WTC11 (cell line): ENCODE data around the gene GNB5. TPM values are rescaled to one million over a fixed set of nuclear protein-coding genes. Genes with fewer than 3 reads are reported as not detected.

ENCODE experiments used
- ATAC-seq: fragments of 200-7000 bp; cut with Tn5 transposase; 2 replicates; pipeline ENCODE4 v1.10.0; 2021; ENCODE audit warnings: mild to moderate bottlenecking, moderate library complexity
- CTCF ChIA-PET: fragments of 300-600 bp; sonication (Branson Sonifier 250); formaldehyde crosslinking; loops from one replicate; lab custom pipeline; 2021; ENCODE audit warnings: antibody characterized with exemption; lab: Charles Lee
- POLR2A ChIA-PET: fragments of 350-600 bp; sonication (Branson Sonifier 250); formaldehyde crosslinking; loops from one replicate; lab custom pipeline; 2021; ENCODE audit warnings: antibody characterized with exemption; lab: Charles Lee
- DNase-seq: peaks from one replicate; pipeline ENCODE4 v3.0.0; 2021; ENCODE audit warnings: low spot score
- H3K27ac Mint-ChIP-seq: 2 replicates; pipeline ENCODE4 v1.8.0; 2021; ENCODE audit warnings: mixed read lengths
- H3K27me3 Mint-ChIP-seq: 2 replicates; pipeline ENCODE4 v1.8.0; 2021; ENCODE audit warnings: low read depth, mild to moderate bottlenecking, moderate library complexity, mixed read lengths
- H3K36me3 Mint-ChIP-seq: 2 replicates; pipeline ENCODE4 v1.8.0; 2021; ENCODE audit warnings: mixed read lengths
- H3K4me1 Mint-ChIP-seq: 2 replicates; pipeline ENCODE4 v1.8.0; 2022; ENCODE audit warnings: mixed read lengths
- H3K4me3 Mint-ChIP-seq: 2 replicates; pipeline ENCODE4 v1.8.0; 2021; ENCODE audit warnings: mild to moderate bottlenecking, moderate library complexity, mixed read lengths
- H3K9me3 Mint-ChIP-seq: 2 replicates; pipeline ENCODE4 v1.8.0; 2021; ENCODE audit warnings: mixed read lengths
- ATF1 ChIP-seq: sonication (generic); formaldehyde crosslinking; IDR thresholded peaks from 2 replicates; pipeline ENCODE4 v1.8.1; 2023; ENCODE audit warnings: mild to moderate bottlenecking, moderate library complexity, missing genetic modification reagents
- ATF6 ChIP-seq: sonication (generic); formaldehyde crosslinking; IDR thresholded peaks from 2 replicates; pipeline ENCODE4 v1.8.1; 2023; ENCODE audit warnings: mild to moderate bottlenecking, missing genetic modification reagents
- CDX4 ChIP-seq: fragments of 250-450 bp; sonication (Bioruptor Pico); IDR thresholded peaks from 2 replicates; pipeline ENCODE4 v1.9.0; 2021; ENCODE audit warnings: moderate library complexity, mild to moderate bottlenecking, inconsistent platforms, borderline replicate concordance
- E2F4 ChIP-seq: sonication (generic); formaldehyde crosslinking; IDR thresholded peaks from 2 replicates; pipeline ENCODE4 v1.8.1; 2022; ENCODE audit warnings: low read depth, mild to moderate bottlenecking, moderate library complexity, missing genetic modification reagents, borderline replicate concordance
- ETV6 ChIP-seq: sonication (generic); formaldehyde crosslinking; IDR thresholded peaks from 2 replicates; pipeline ENCODE4 v1.8.1; 2022; ENCODE audit warnings: mild to moderate bottlenecking, missing genetic modification reagents
- FOXP1 ChIP-seq: sonication (generic); formaldehyde crosslinking; IDR thresholded peaks from 2 replicates; pipeline ENCODE4 v1.8.0; 2022; ENCODE audit warnings: missing genetic modification reagents, mild to moderate bottlenecking, moderate library complexity, borderline replicate concordance
- IRF2 ChIP-seq: sonication (generic); formaldehyde crosslinking; IDR thresholded peaks from 2 replicates; pipeline ENCODE4 v1.8.0; 2022; ENCODE audit warnings: low read depth, missing genetic modification reagents, borderline replicate concordance
- JUN ChIP-seq: sonication (generic); formaldehyde crosslinking; IDR thresholded peaks from 2 replicates; pipeline ENCODE4 v1.8.0; 2023; ENCODE audit warnings: mild to moderate bottlenecking, missing genetic modification reagents
- NR3C1 ChIP-seq: sonication (generic); formaldehyde crosslinking; conservative IDR thresholded peaks from 2 replicates; pipeline ENCODE4 v1.8.1; 2023; ENCODE audit warnings: low read depth, mild to moderate bottlenecking, missing genetic modification reagents
- PREB ChIP-seq: sonication (generic); formaldehyde crosslinking; IDR thresholded peaks from 2 replicates; pipeline ENCODE4 v1.8.1; 2022; ENCODE audit warnings: mild to moderate bottlenecking, missing genetic modification reagents, moderate library complexity, borderline replicate concordance
- STAT6 ChIP-seq: sonication (generic); formaldehyde crosslinking; conservative IDR thresholded peaks from 2 replicates; pipeline ENCODE4 v1.8.1; 2023; ENCODE audit warnings: mild to moderate bottlenecking, low read depth, missing genetic modification reagents, moderate library complexity
- TP53 ChIP-seq: sonication (generic); formaldehyde crosslinking; IDR thresholded peaks from 2 replicates; pipeline ENCODE4 v1.8.1; 2023; ENCODE audit warnings: mild to moderate bottlenecking, missing genetic modification reagents
- total RNA-seq: library from RNA; stranded (reverse); gene quantifications from 3 replicates; pipeline ENCODE4 v1.2.3, GENCODE V29; 2021

The GNB5 gene
- total RNA-seq, 1 experiment from 2014 or later: 37.0 TPM

GRCh38 chr15:52120488-52120887 is 70.7 kb downstream of the GNB5 start (continued):
- no peak for TF ChIP-seq STAT6 (CRISPR knock-in tag)
- no peak for TF ChIP-seq CDX4 (CRISPR knock-in tag)
- no peak for TF ChIP-seq NR3C1 (CRISPR knock-in tag)
- TF ChIP-seq ETV6 (CRISPR knock-in tag): no peak
- TF ChIP-seq FOXP1 (CRISPR knock-in tag): no peak
- TF ChIP-seq IRF2: no peak

GRCh38 chr15:52118969-52119749 is 72.0 kb downstream of the GNB5 start:
- no peak for DNase-seq
- no peak overlapping the region for H3K27ac Mint-ChIP-seq
- ChIA-PET CTCF (no interaction called here), POLR2A (interaction anchor here (0.6 kb wide), 2 partner anchors 10 to 686 kb away, joined by 3 to 5 read pairs; no protein-coding TSS in a partner anchor)
- H3K36me3 Mint-ChIP-seq: no peaks in the 10 kb centered on the region
- no peak overlapping the region for H3K4me3 Mint-ChIP-seq
- ATAC-seq: no peak
- H3K4me1 Mint-ChIP-seq: peaks cover 20% of the 10 kb centered on the region
- no peak for TF ChIP-seq JUN (CRISPR knock-in tag)
- TF ChIP-seq NR3C1 (CRISPR knock-in tag): no peak
- no peaks in the 10 kb centered on the region for H3K9me3 Mint-ChIP-seq
- H3K27me3 Mint-ChIP-seq: peaks cover 11% of the 10 kb centered on the region

- Mint-ChIP-seq H3K9me3 (no peaks in the 10 kb centered on the region), H3K36me3 (no peaks in the 10 kb centered on the region)
Observed at GRCh38 chr15:52117549-52117948, 73.6 kb downstream of the GNB5 start.

More at GRCh38 chr15:52117549-52117948, 73.6 kb downstream of the GNB5 start:
- no peak for TF ChIP-seq PREB (CRISPR knock-in tag)
- no peak for TF ChIP-seq TP53 (CRISPR knock-in tag)
- TF ChIP-seq ETV6 (CRISPR knock-in tag): no peak
- TF ChIP-seq ATF1 (CRISPR knock-in tag): no peak
- no peak for TF ChIP-seq E2F4 (CRISPR knock-in tag)
- no peak for TF ChIP-seq ATF6 (CRISPR knock-in tag)
- TF ChIP-seq, all 79 proteins: peak for 0
- no peak overlapping the region for H3K4me3 Mint-ChIP-seq
- ATAC-seq (no peak), DNase-seq (no peak)
- H3K27ac Mint-ChIP-seq: no peak overlapping the region
- CTCF ChIA-PET: no interaction called here
- POLR2A ChIA-PET: interaction anchor here (0.5 kb wide), 1 partner anchor 124 kb away, joined by 3 read pairs; no protein-coding TSS in a partner anchor
- peaks cover 20% of the 10 kb centered on the region for H3K4me1 Mint-ChIP-seq
- peaks cover 26% of the 10 kb centered on the region for H3K27me3 Mint-ChIP-seq
